Mesenchymal stem cell (in vitro differentiated cells and primary cell): Measurements from ENCODE around the gene DTX1.

ENCODE experiments used
- DNase-seq: peaks from one replicate; pipeline ENCODE4 v3.0.0-alpha.2; 2013
- H2AFZ ChIP-seq: one replicate; pipeline ENCODE4 v1.6.1; 2013; ENCODE audit warnings: low read depth, mild to moderate bottlenecking, control low read depth, inconsistent platforms, low read length, moderate library complexity
- H2AK5ac ChIP-seq: 2 replicates; pipeline ENCODE4 v1.6.1; 2013; ENCODE audit warnings: low read length, moderate library complexity, mild to moderate bottlenecking, inconsistent platforms; ENCODE audit not compliant: severe bottlenecking
- H2BK120ac ChIP-seq: one replicate; pipeline ENCODE4 v1.6.1; 2013; ENCODE audit warnings: low read depth, mild to moderate bottlenecking, inconsistent platforms, low read length, moderate library complexity
- H2BK12ac ChIP-seq, 2 experiments: one replicate each; pipeline ENCODE4 v1.6.1; 2013; ENCODE audit warnings: inconsistent platforms in 2 of 2, low read length in 2 of 2, mild to moderate bottlenecking in 2 of 2, moderate library complexity in 2 of 2, control low read depth in 1 of 2
- H2BK15ac ChIP-seq: one replicate; pipeline ENCODE4 v1.6.1; 2013; ENCODE audit warnings: mild to moderate bottlenecking, low read depth, inconsistent platforms; ENCODE audit not compliant: poor library complexity, severe bottlenecking
- H2BK5ac ChIP-seq: 2 replicates; pipeline ENCODE4 v1.6.1; 2013; ENCODE audit warnings: low read depth, mild to moderate bottlenecking, low read length, control low read depth, inconsistent platforms; ENCODE audit not compliant: poor library complexity, severe bottlenecking
- H3K14ac ChIP-seq, 2 experiments: one replicate each; pipeline ENCODE4 v1.6.1; 2013; ENCODE audit warnings: inconsistent platforms in 2 of 2, low read length in 2 of 2, control low read depth in 1 of 2, mild to moderate bottlenecking in 1 of 2, moderate library complexity in 1 of 2
- H3K18ac ChIP-seq, 2 experiments: one replicate each; pipeline ENCODE4 v1.6.1; 2013; ENCODE audit warnings: inconsistent platforms in 2 of 2, low read length in 2 of 2, control low read depth in 1 of 2, low read depth in 1 of 2, mild to moderate bottlenecking in 1 of 2
- H3K23ac ChIP-seq, 2 experiments: one replicate each; pipeline ENCODE4 v1.6.1; 2013; ENCODE audit warnings: inconsistent platforms in 2 of 2, low read length in 2 of 2, mild to moderate bottlenecking in 2 of 2, moderate library complexity in 2 of 2, control low read depth in 1 of 2
- H3K27ac ChIP-seq: 2 replicates; pipeline ENCODE4 v1.5.1; 2013; ENCODE audit warnings: mild to moderate bottlenecking, moderate library complexity, low read length, control low read depth, inconsistent platforms; ENCODE audit not compliant: poor library complexity, severe bottlenecking
- H3K27me3 ChIP-seq, 2 experiments: 2 replicates each; pipeline versions ENCODE4 v1.6.1 to v1.7.0; 2013; ENCODE audit warnings: low read length in 2 of 2, mild to moderate bottlenecking in 2 of 2, moderate library complexity in 2 of 2, control low read depth in 1 of 2, inconsistent platforms in 1 of 2; ENCODE audit not compliant: control insufficient read depth in 1 of 2, insufficient read depth in 1 of 2
- H3K36me3 ChIP-seq, 2 experiments: 2 replicates each; pipeline versions ENCODE4 v1.6.1 to v1.7.0; 2013; ENCODE audit warnings: low read length in 2 of 2, control low read depth in 1 of 2, inconsistent platforms in 1 of 2, low read depth in 1 of 2, mild to moderate bottlenecking in 1 of 2; ENCODE audit not compliant: insufficient read depth in 2 of 2, control insufficient read depth in 1 of 2
- H3K4ac ChIP-seq, 2 experiments: one replicate each; pipeline ENCODE4 v1.6.1; 2013; ENCODE audit warnings: inconsistent platforms in 2 of 2, low read length in 2 of 2, mild to moderate bottlenecking in 2 of 2, moderate library complexity in 2 of 2, control low read depth in 1 of 2, low read depth in 1 of 2
- H3K4me1 ChIP-seq: 2 replicates; pipeline ENCODE4 v1.6.1; 2013; ENCODE audit warnings: low read depth, low read length, control low read depth; ENCODE audit not compliant: control insufficient read depth, insufficient read depth
- H3K4me2 ChIP-seq: 2 replicates; pipeline ENCODE4 v1.6.1; 2013; ENCODE audit warnings: low read length, mild to moderate bottlenecking, inconsistent platforms; ENCODE audit not compliant: poor library complexity, severe bottlenecking
- H3K4me3 ChIP-seq, 2 experiments: 2 replicates each; pipeline versions ENCODE4 v1.5.1 to v1.7.0; 2013; ENCODE audit warnings: low read length in 2 of 2, mild to moderate bottlenecking in 2 of 2, control low read depth in 1 of 2, low read depth in 1 of 2; ENCODE audit not compliant: insufficient read depth in 1 of 2
- H3K79me1 ChIP-seq: replicated peaks from 2 replicates; pipeline ENCODE4 v1.6.1; 2013; ENCODE audit warnings: mild to moderate bottlenecking, control low read depth, low read length, inconsistent platforms; ENCODE audit not compliant: poor library complexity, severe bottlenecking
- H3K9ac ChIP-seq: 2 replicates; pipeline ENCODE4 v1.7.0; 2013; ENCODE audit warnings: mild to moderate bottlenecking, low read length, moderate library complexity
- H3K9me3 ChIP-seq: 2 replicates; pipeline ENCODE4 v1.7.0; 2013; ENCODE audit warnings: mild to moderate bottlenecking, low read length; ENCODE audit not compliant: control insufficient read depth
- H4K8ac ChIP-seq: one replicate; pipeline ENCODE4 v1.6.1; 2013; ENCODE audit warnings: inconsistent platforms, mild to moderate bottlenecking, low read length, moderate library complexity
- H4K91ac ChIP-seq: one replicate; pipeline ENCODE4 v1.6.1; 2013; ENCODE audit warnings: mild to moderate bottlenecking, low read length, inconsistent platforms
- WGBS: methylation state at CpG from one replicate; pipeline ENCODE4 v1.1.7; 2013; ENCODE audit warnings: mixed read lengths; 5-methylcytosine and 5-hydroxymethylcytosine counted together

Gene DTX1

DNA sequence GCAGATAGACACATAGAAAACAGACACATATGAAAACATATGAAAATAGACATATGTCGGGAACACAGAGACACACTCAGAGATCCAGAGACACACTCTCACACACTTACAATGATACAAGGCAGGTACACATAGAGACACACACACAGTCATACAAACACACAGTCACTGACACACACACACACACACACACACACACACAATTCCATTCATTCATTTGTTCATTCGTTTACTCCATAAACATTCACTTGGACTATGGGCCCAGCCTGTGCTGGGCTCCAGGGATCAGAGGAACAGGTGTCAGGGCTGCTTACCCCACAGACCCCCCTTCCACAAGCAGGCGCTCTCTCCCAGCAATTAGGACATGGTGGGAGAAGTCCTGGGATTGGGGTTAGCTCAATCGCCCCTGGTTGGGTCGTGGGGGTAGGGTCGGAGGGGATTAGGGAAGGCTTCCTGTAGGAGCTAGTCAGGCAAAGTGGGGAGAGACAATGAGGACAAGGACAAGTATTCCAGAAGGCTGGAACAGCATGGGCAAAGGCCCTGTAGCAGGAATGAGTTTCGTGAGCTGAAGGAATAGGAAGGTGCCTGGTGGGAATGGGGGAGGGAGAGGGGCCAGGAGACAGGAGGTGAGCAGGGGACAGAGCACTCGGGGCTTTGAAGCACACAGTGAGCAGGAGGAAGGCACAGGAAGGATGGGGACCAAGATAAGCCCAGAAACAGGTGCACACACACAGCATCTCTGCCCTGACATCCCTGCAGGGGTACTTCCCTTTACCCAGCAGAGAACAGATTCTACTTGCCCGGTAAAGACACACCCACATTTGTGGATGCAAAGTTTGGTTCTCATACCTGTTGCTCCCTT is 72.5 kb downstream of the DTX1 start:
- Histone ChIP-seq H3K14ac (no peak overlapping the region), H3K23ac (no peak overlapping the region), H3K36me3 (no peaks in the 10 kb centered on the region), H2BK120ac (no peak overlapping the region), H3K4me2 (no peak overlapping the region), H3K27ac (no peak overlapping the region), H2AK5ac (no peak overlapping the region), H3K9me3 (no peaks in the 10 kb centered on the region), H2BK12ac (no peak overlapping the region), H3K27me3 (peaks cover 40 to 57% of the 10 kb centered on the region in 2 experiments), H3K9ac (no peak overlapping the region), H3K4me3 (no peak overlapping the region), H3K79me1 (no peaks in the 10 kb centered on the region), H2BK5ac (no peak overlapping the region), H2AFZ (no peak overlapping the region), H2BK15ac (no peak overlapping the region), H4K8ac (no peak overlapping the region), H3K4ac (no peak overlapping the region), H3K18ac (no peak overlapping the region), H4K91ac (no peak overlapping the region), H3K4me1 (peaks cover 19% of the 10 kb centered on the region)
- DNase-seq = no peak
- WGBS = 58% methylated on average over 9 of the region's 9 CpGs

DNA sequence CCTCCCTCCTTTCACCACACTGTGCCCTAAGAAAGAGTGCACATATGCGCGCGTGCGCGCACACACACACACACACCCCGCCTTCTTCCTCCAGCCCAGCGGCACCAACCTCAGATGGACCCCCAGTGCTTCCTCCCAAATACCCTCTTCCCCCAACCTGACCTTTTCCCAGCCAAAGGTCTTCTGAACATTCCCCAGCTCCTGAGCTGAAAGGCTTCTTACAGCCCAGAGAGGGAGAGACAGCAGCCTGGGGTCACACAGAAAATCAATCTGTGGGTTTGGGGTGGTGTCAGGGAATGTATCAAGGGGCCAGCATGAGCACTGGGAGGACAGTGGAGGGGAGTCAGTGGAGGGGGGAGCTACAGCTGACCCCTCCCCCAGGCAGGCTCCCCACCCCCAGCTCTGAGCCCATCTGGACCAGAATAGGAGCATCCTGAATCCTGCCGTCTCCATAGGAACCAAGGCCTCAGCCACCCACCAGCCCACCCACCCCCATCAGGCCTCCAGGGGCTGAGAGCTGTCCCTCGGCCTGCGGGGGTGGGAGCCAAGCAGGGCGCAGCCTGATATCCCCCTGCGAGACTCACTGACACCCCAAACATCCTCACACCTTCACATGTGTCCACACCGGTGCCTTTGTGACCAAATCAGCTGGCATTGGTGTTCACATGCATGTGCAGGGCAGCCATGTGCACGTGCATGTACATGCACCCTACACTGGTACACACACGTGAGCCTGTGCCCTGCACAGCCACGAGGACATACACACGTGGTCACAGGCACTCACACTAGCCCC is 73.3 kb downstream of the DTX1 start:
- Histone ChIP-seq H3K9me3 (no peaks in the 10 kb centered on the region), H3K4me1 (peaks cover 24% of the 10 kb centered on the region), H3K4ac (no peak overlapping the region), H2BK120ac (no peak overlapping the region), H3K27me3 (peaks cover 48 to 65% of the 10 kb centered on the region in 2 experiments), H2AK5ac (no peak overlapping the region), H4K91ac (no peak overlapping the region), H2AFZ (no peak overlapping the region), H3K27ac (no peak overlapping the region), H3K9ac (no peak overlapping the region), H3K4me2 (no peak overlapping the region), H2BK15ac (no peak overlapping the region), H3K79me1 (no peaks in the 10 kb centered on the region), H2BK5ac (no peak overlapping the region), H2BK12ac (no peak overlapping the region), H3K14ac (peak overlapping the region in 1 of 2 experiments; percentile 28), H3K36me3 (no peaks in the 10 kb centered on the region), H3K18ac (no peak overlapping the region), H3K4me3 (no peak overlapping the region), H4K8ac (no peak overlapping the region), H3K23ac (no peak overlapping the region)
- no peak for DNase-seq
- WGBS = 82% methylated on average over 17 of the region's 17 CpGs

- Histone ChIP-seq H3K18ac (no peak overlapping the region), H3K9ac (no peak overlapping the region), H3K79me1 (no peaks in the 10 kb centered on the region), H3K27ac (no peak overlapping the region), H2AK5ac (no peak overlapping the region), H3K14ac (no peak overlapping the region), H4K91ac (no peak overlapping the region), H2AFZ (no peak overlapping the region), H2BK5ac (no peak overlapping the region), H4K8ac (no peak overlapping the region), H3K23ac (no peak overlapping the region), H2BK15ac (no peak overlapping the region), H3K4me3 (no peak overlapping the region), H3K36me3 (no peaks in the 10 kb centered on the region), H3K9me3 (no peaks in the 10 kb centered on the region), H3K4me2 (no peak overlapping the region), H2BK120ac (no peak overlapping the region), H2BK12ac (no peak overlapping the region), H3K27me3 (peaks cover 55 to 71% of the 10 kb centered on the region in 2 experiments), H3K4ac (no peak overlapping the region), H3K4me1 (peaks cover 29% of the 10 kb centered on the region)
- DNase-seq = no peak
- WGBS = 65% methylated on average over 12 of the region's 18 CpGs
Observed at GRCh38 chr12:113130457-113131135, 74.1 kb downstream of the DTX1 start.

- H3K23ac ChIP-seq = no peak overlapping the region
- H2BK15ac ChIP-seq = no peak overlapping the region
- no peak overlapping the region for H4K8ac ChIP-seq
- H2BK120ac ChIP-seq = no peak overlapping the region
- H3K27ac ChIP-seq = no peak overlapping the region
- H3K9me3 ChIP-seq = no peaks in the 10 kb centered on the region
- H3K4me3 ChIP-seq = no peak overlapping the region
- H2AK5ac ChIP-seq = no peak overlapping the region
- no peak overlapping the region for H3K18ac ChIP-seq
- peaks cover 34% of the 10 kb centered on the region for H3K4me1 ChIP-seq
- no peak overlapping the region for H3K14ac ChIP-seq
- peaks cover 64 to 79% of the 10 kb centered on the region in 2 experiments for H3K27me3 ChIP-seq
- H3K79me1 ChIP-seq = no peaks in the 10 kb centered on the region
- no peak overlapping the region for H3K9ac ChIP-seq
- no peak overlapping the region for H2BK12ac ChIP-seq
- H4K91ac ChIP-seq = no peak overlapping the region
- H2BK5ac ChIP-seq = no peak overlapping the region
- no peak overlapping the region for H3K4ac ChIP-seq
- WGBS = 48% methylated on average over 1 of the region's 1 CpG
- no peak overlapping the region for H2AFZ ChIP-seq
- H3K4me2 ChIP-seq = no peak overlapping the region
- H3K36me3 ChIP-seq = no peaks in the 10 kb centered on the region
- no peak for DNase-seq
Observed at GRCh38 chr12:113131556-113131955, 75.0 kb downstream of the DTX1 start.
